ENCODE data around the gene PKP1. TPM values are rescaled to one million over a fixed set of nuclear protein-coding genes. Genes with fewer than 3 reads are reported as not detected.
A peak's percentile ranks its signal among the peaks of the same experiment; 100 is the strongest.

Gene PKP1
- total and polyA plus RNA-seq, 7 donors = 0.32 to 6.7 (median 2.4) TPM

DNA sequence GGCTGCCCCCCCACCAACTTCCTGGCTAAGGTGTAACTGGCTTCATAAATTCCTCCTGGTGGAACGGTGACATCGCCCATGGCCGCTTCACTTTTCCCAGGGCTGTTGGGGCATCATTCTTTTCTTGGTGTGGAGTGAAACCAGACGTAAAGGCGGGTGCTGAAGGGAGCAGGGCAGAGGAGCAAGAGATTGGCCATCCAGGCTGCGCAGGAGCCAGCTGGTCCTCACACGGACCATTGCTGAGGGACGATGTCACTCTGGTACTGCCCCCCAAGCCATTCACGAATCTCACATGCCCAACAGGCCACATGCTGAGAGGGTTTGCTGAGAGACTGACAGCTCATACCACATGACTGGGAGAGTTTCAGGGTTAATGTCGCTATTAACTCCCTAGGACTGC, 10.5 kb upstream of the PKP1 start:
- Histone ChIP-seq H3K4me1 (no peaks in the 10 kb centered on the region), H3K27me3 (ENCODE audit: insufficient read depth in 3 of 3, low read length in 2 of 3) (peaks cover 0 to 24% (median 0%) of the 10 kb centered on the region in 3 donors), H3K27ac (no peak overlapping the region), H3K9me3 (no peaks in the 10 kb centered on the region), H3K36me3 (ENCODE audit: insufficient read depth in 1 of 2, low read depth in 1 of 2) (no peaks in the 10 kb centered on the region), H3K4me3 (no peak overlapping the region)
- DNase-seq (no peak), ATAC-seq (no peak)
- TF ChIP-seq, protein P1, sequence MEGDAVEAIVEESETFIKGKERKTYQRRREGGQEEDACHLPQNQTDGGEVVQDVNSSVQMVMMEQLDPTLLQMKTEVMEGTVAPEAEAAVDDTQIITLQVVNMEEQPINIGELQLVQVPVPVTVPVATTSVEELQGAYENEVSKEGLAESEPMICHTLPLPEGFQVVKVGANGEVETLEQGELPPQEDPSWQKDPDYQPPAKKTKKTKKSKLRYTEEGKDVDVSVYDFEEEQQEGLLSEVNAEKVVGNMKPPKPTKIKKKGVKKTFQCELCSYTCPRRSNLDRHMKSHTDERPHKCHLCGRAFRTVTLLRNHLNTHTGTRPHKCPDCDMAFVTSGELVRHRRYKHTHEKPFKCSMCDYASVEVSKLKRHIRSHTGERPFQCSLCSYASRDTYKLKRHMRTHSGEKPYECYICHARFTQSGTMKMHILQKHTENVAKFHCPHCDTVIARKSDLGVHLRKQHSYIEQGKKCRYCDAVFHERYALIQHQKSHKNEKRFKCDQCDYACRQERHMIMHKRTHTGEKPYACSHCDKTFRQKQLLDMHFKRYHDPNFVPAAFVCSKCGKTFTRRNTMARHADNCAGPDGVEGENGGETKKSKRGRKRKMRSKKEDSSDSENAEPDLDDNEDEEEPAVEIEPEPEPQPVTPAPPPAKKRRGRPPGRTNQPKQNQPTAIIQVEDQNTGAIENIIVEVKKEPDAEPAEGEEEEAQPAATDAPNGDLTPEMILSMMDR (IDR thresholded peaks at IDR 0.05) = no peak
- intact Hi-C loops (cut with DNase I) = no loop called here
- 90 to 92% (median 91%) methylated on average over 10 of the region's 10 CpGs for WGBS, 3 donors

DNA sequence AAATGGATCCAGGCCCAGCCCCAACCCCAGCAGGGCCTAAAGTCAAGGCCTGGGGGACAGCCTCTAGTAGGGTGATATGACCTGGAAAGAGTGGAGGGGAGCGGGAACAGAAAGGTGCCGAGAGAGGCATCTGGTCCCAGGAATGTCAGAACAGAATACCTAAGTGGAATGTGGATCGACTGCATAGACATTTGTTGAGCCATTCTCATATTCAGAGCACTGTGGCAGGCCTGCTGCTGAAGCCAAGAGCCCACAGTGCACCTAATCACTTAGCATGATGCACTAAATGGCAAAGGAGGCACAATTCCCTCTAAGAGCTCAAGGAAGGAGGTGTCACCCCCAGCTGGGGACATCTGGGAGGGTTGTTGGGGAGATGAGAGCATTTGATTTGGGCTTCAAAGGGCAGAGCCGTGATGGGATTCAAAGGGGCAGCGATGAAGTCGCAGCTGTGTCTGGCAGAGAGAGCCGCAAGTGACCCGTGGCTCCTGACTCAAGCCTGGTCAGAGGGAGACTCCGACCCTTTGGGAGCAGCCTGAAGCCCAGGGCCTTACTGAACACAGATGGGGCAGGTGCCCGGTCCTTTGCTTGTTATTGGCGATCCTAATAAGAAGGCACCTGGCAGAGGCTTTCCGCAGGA, 8.6 kb upstream of the PKP1 start:
- intact Hi-C loops (cut with DNase I) = loop anchor here in 1 of 2 donors (5.0 kb wide), 1 partner anchor 68 kb away; no protein-coding TSS in a partner anchor
- ATAC-seq (peak in 2 of 4 donors; percentile 4 to 27), DNase-seq (no peak)
- WGBS, 3 donors = 70 to 78% (median 72%) methylated on average over 12 of the region's 12 CpGs
- Histone ChIP-seq H3K4me3 (no peak overlapping the region), H3K9me3 (no peaks in the 10 kb centered on the region), H3K27me3 (ENCODE audit: insufficient read depth in 3 of 3, low read length in 2 of 3) (peaks cover 0 to 15% (median 0%) of the 10 kb centered on the region in 3 donors), H3K27ac (no peak overlapping the region), H3K4me1 (no peaks in the 10 kb centered on the region), H3K36me3 (ENCODE audit: insufficient read depth in 1 of 2, low read depth in 1 of 2) (no peaks in the 10 kb centered on the region)
- TF ChIP-seq, protein P1 (IDR thresholded peaks at IDR 0.05) = no peak

GRCh38 chr1:201275253-201275666, 8.0 kb upstream of the PKP1 start:
- no peaks in the 10 kb centered on the region for H3K9me3 ChIP-seq
- ATAC-seq (peak; percentile 87 to 95 (median 90)), DNase-seq (peak; percentile 75 to 76)
- H3K4me3 ChIP-seq = no peak overlapping the region
- WGBS, 3 donors = 27 to 41% (median 34%) methylated on average over 15 of the region's 15 CpGs
- H3K27me3 ChIP-seq (ENCODE audit: insufficient read depth in 3 of 3, low read length in 2 of 3) = peaks cover 0 to 10% (median 0%) of the 10 kb centered on the region in 3 donors
- TF ChIP-seq, protein P1 (IDR thresholded peaks at IDR 0.05) = no peak
- H3K27ac ChIP-seq = no peak overlapping the region
- intact Hi-C loops (cut with DNase I) = loop anchor here in 1 of 2 donors (5.0 kb wide), 1 partner anchor 67 kb away; no protein-coding TSS in a partner anchor
- H3K36me3 ChIP-seq (ENCODE audit: insufficient read depth in 1 of 2, low read depth in 1 of 2) = no peaks in the 10 kb centered on the region
- H3K4me1 ChIP-seq = no peaks in the 10 kb centered on the region

DNA sequence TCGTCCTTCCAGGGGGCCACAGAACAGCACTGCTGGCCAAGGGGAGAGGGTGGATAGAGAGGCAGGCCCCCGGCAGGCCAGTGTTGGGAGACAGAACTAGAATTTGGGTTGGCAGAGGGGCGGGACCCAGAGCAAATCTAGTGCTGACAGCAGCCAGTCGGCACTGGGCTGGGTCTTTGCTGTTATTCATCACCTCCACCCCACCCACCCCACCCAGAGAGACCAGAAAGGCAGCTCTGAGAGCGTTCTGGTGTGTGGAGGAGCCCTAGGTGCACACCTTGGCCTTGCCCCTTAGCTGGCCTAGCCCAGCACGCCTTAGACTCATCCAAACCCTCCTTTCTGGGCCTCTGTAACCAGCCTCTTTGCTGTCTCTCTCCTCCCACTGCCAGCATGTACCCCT, 6.4 kb upstream of the PKP1 start:
- peaks cover 0 to 13% (median 2%) of the 10 kb centered on the region in 3 donors for H3K27me3 ChIP-seq (ENCODE audit: insufficient read depth in 3 of 3, low read length in 2 of 3)
- ATAC-seq = no peak
- WGBS, 3 donors = 91 to 94% (median 93%) methylated on average over 5 to 6 of the region's 6 CpGs
- no peak for DNase-seq
- no peaks in the 10 kb centered on the region for H3K4me1 ChIP-seq
- no peak overlapping the region for H3K4me3 ChIP-seq
- no peak overlapping the region for H3K27ac ChIP-seq
- no peaks in the 10 kb centered on the region for H3K9me3 ChIP-seq
- intact Hi-C loops (cut with DNase I) = loop anchor here in 1 of 2 donors (5.0 kb wide), 1 partner anchor 65 kb away; no protein-coding TSS in a partner anchor
- no peaks in the 10 kb centered on the region for H3K36me3 ChIP-seq (ENCODE audit: insufficient read depth in 1 of 2, low read depth in 1 of 2)
- TF ChIP-seq, protein P1 (IDR thresholded peaks at IDR 0.05) = no peak

Data from psoas muscle (tissue), 8 donors.